ENCODE measurements around the gene FNDC10.

- TF ChIP-seq CTCF (IDR thresholded peaks at IDR 0.05) (no peak), POLR2A (IDR thresholded peaks at IDR 0.05) (no peak)
Measured at GRCh38 chr1:1602968-1603506, 3.1 kb upstream of the FNDC10 start.
